Testis (tissue), 2 donors: ENCODE data around the gene MAML3.

ENCODE experiments used
- CTCF ChIP-seq, 3 experiments: fragments of 450-650 bp in 2 of 3; fragments of 200-600 bp in 1 of 3; sonication (generic) in 1 of 3; IDR thresholded peaks; one replicate each; pipeline ENCODE4 v1.5.1; 2016 to 2019; ENCODE audit warnings: antibody characterized with exemption in 3 of 3, mild to moderate bottlenecking in 2 of 3, moderate library complexity in 1 of 3
- POLR2A ChIP-seq: fragments of 450-650 bp; IDR thresholded peaks from one replicate; pipeline ENCODE4 v1.6.1; 2017; ENCODE audit warnings: antibody characterized with exemption, mild to moderate bottlenecking, moderate library complexity

GRCh38 chr4:139749338-139749737 is 404.6 kb downstream of the MAML3 start:
- TF ChIP-seq POLR2A (no peak), CTCF (IDR thresholded peaks at IDR 0.05) (no peak)
